K562 (cell line): ENCODE results near the gene TP53BP2. TPM values are rescaled to one million over a fixed set of nuclear protein-coding genes. Genes with fewer than 3 reads are reported as not detected.

Experiments
- ATF3 ChIP-seq, 2 experiments: fragments of 450-650 bp in 1 of 2; sonication (generic) in 1 of 2; formaldehyde crosslinking in 1 of 2; IDR thresholded peaks in 1 of 2; conservative IDR thresholded peaks in 1 of 2; 2 replicates each; pipeline versions ENCODE4 v1.6.1 to v1.8.1; 2016 to 2023; ENCODE audit warnings: mild to moderate bottlenecking in 2 of 2, moderate library complexity in 2 of 2, inconsistent platforms in 1 of 2, missing genetic modification reagents in 1 of 2
- DMBX1 ChIP-seq: fragments of 250-450 bp; sonication (Bioruptor Pico); IDR thresholded peaks from 2 replicates; pipeline ENCODE4 v1.8.0; 2022; ENCODE audit warnings: inconsistent platforms, mild to moderate bottlenecking, moderate library complexity, borderline replicate concordance
- ETV6 ChIP-seq, 3 experiments: fragments of 150-350 bp in 1 of 3; sonication (generic) in 1 of 3; formaldehyde crosslinking in 1 of 3; IDR thresholded peaks; 2 replicates each; pipeline versions ENCODE4 v1.6.1 to v1.8.0; 2014 to 2022; ENCODE audit warnings: borderline replicate concordance in 2 of 3, low read depth in 2 of 3, antibody characterized with exemption in 1 of 3, low read length in 1 of 3, mild to moderate bottlenecking in 1 of 3, missing genetic modification reagents in 1 of 3
- FOXK2 ChIP-seq, 2 experiments: fragments of 450-650 bp; IDR thresholded peaks in 1 of 2; conservative IDR thresholded peaks in 1 of 2; 2 replicates each; pipeline ENCODE4 v1.6.1; 2016; ENCODE audit warnings: low read depth in 2 of 2, mild to moderate bottlenecking in 1 of 2
- HDAC1 ChIP-seq, 2 experiments: fragments of 450-650 bp; IDR thresholded peaks; 2 replicates each; pipeline ENCODE4 v1.6.1; 2016 to 2017; ENCODE audit warnings: inconsistent platforms in 1 of 2, mild to moderate bottlenecking in 1 of 2, moderate library complexity in 1 of 2
- ID3 ChIP-seq, 2 experiments: fragments of 250-450 bp in 1 of 2; fragments of 450-650 bp in 1 of 2; sonication (Bioruptor Pico) in 1 of 2; IDR thresholded peaks; 2 replicates each; pipeline versions ENCODE4 v1.6.1 to v1.8.0; 2016 to 2021; ENCODE audit warnings: mild to moderate bottlenecking in 2 of 2, moderate library complexity in 2 of 2, missing compliant biosample characterization in 1 of 2, missing genetic modification characterization in 1 of 2
- IRF9 ChIP-seq: fragments of 450-650 bp; IDR thresholded peaks from 2 replicates; pipeline ENCODE4 v1.6.1; 2016; ENCODE audit warnings: missing biosample characterization, missing genetic modification characterization
- MGA ChIP-seq: fragments of 450-650 bp; IDR thresholded peaks from 2 replicates; pipeline ENCODE4 v1.6.1; 2016; ENCODE audit warnings: mild to moderate bottlenecking, moderate library complexity
- NFXL1 ChIP-seq: fragments of 450-650 bp; formaldehyde crosslinking; IDR thresholded peaks from 2 replicates; pipeline ENCODE4 v1.4.0; 2021; ENCODE audit warnings: mild to moderate bottlenecking
- SLC30A9 ChIP-seq: fragments of 250-450 bp; sonication (Bioruptor Pico); IDR thresholded peaks from 2 replicates; pipeline ENCODE4 v1.8.0; 2022; ENCODE audit warnings: mild to moderate bottlenecking, moderate library complexity
- U2AF1 ChIP-seq: fragments of 200-400 bp; formaldehyde crosslinking; optimal IDR thresholded peaks from 2 replicates; pipeline ENCODE3; 2017; ENCODE audit warnings: mild to moderate bottlenecking, low read depth, low read length, moderate library complexity
- ZFP1 ChIP-seq: fragments of 450-650 bp; formaldehyde crosslinking; IDR thresholded peaks from 2 replicates; pipeline ENCODE4 v1.4.0; 2020; ENCODE audit warnings: mild to moderate bottlenecking, mixed read lengths
- ZNF311 ChIP-seq: fragments of 250-450 bp; sonication (Bioruptor Pico); IDR thresholded peaks from 2 replicates; pipeline ENCODE4 v1.4.0; 2020; ENCODE audit warnings: mild to moderate bottlenecking, moderate library complexity
- polyA plus RNA-seq, 8 experiments: library from polyadenylated mRNA; depleted of rRNA in 4 of 8; stranded (reverse) in 5 of 8; unstranded in 3 of 8; fragments of >200 nt; fragmentation: Nextera tagmentation in 2 of 8; fragmentation: Illumina TruSeq in 1 of 8; extraction: Ambion mirVana in 2 of 8; extraction: Trizol in 1 of 8; gene quantifications; 2 replicates each; pipeline versions ENCODE4 v1.2.1 to v1.2.3, GENCODE V29; 2011 to 2014; ENCODE audit warnings: inconsistent platforms in 1 of 8, missing spikeins in 1 of 8
- total RNA-seq, 7 experiments: library from RNA; depleted of rRNA in 6 of 7; stranded (reverse); fragments of >200 nt in 6 of 7; fragmentation: Illumina TruSeq in 2 of 7; extraction: Trizol in 2 of 7; gene quantifications; 2 replicates each; pipeline versions ENCODE4 v1.2.1 to v1.2.3, GENCODE V29; 2011 to 2021; ENCODE audit warnings: low replicate concordance in 1 of 7

TP53BP2 gene
- total and polyA plus RNA-seq, 9 of the 15 experiments (the other 6 are each of a cell fraction or from before 2014, with no cell fraction given), result 17.0 to 69.6 (median 40.1) TPM

GRCh38 chr1:223759273-223759672 is 86.5 kb downstream of the TP53BP2 start (continued):
- TF ChIP-seq MGA, result no peak
- TF ChIP-seq ATF3 (IDR thresholded peaks at IDR 0.05), result no peak
- no peak for TF ChIP-seq ATF3 (CRISPR knock-in tag; conservative IDR thresholded peaks at IDR 0.05)
- no peak for TF ChIP-seq ZFP1 (CRISPR knock-in tag)
- TF ChIP-seq FOXK2 (conservative IDR thresholded peaks at IDR 0.05 in 1 of 2, IDR thresholded peaks at IDR 0.05 in 1 of 2; ENCODE audit: low read depth in 2 of 2), result 0 out of 4 replicates have a peak, but pooled peaks of 1 of the 2 experiments have one; percentile 22
- no peak for TF ChIP-seq HDAC1 (IDR thresholded peaks at IDR 0.05)
- no peak for TF ChIP-seq ETV6 (IDR thresholded peaks at IDR 0.05; ENCODE audit: borderline replicate concordance in 1 of 2, low read depth in 2 of 2, low read length in 1 of 2)
- TF ChIP-seq ETV6 (CRISPR knock-in tag; IDR thresholded peaks at IDR 0.05; ENCODE audit: borderline replicate concordance), result no peak
- no peak for TF ChIP-seq ID3 (CRISPR knock-in tag; IDR thresholded peaks at IDR 0.05)
- no peak for TF ChIP-seq ID3 (tag; IDR thresholded peaks at IDR 0.05)
- TF ChIP-seq DMBX1, result no peak
- TF ChIP-seq U2AF1, result no peak
- no peak for TF ChIP-seq IRF9 (tag)
- TF ChIP-seq NFXL1, result no peak
- TF ChIP-seq ZNF311 (CRISPR knock-in tag), result no peak
- TF ChIP-seq SLC30A9, result no peak
